CD8-positive, alpha-beta memory T cell (primary cell): Measurements from ENCODE around the gene DCST1. TPM values are rescaled to one million over a fixed set of nuclear protein-coding genes. Genes with fewer than 3 reads are reported as not detected.
A peak's percentile ranks its signal among the peaks of the same experiment; 100 is the strongest.

Experiments
- CTCF ChIA-PET: fragments of 350-600 bp; sonication (Branson Sonifier 250); formaldehyde crosslinking; loops from one replicate; lab custom pipeline; 2021; ENCODE audit warnings: antibody characterized with exemption; lab: Charles Lee
- POLR2A ChIA-PET: fragments of 350-600 bp; sonication (Branson Sonifier 250); formaldehyde crosslinking; loops from one replicate; lab custom pipeline; 2021; ENCODE audit warnings: antibody characterized with exemption; lab: Charles Lee
- DNase-seq, 5 donors: peaks; one replicate each; pipeline versions ENCODE4 v3.0.0 to v3.0.0-alpha.2; 2020 to 2022; ENCODE audit warnings: mixed read lengths in 1 of 5
- H3K27ac ChIP-seq: one replicate; pipeline ENCODE4 v1.7.0; 2013; ENCODE audit warnings: low read depth, mild to moderate bottlenecking, low read length, moderate library complexity
- H3K27me3 ChIP-seq: 2 replicates; pipeline ENCODE4 v1.7.0; 2013; ENCODE audit warnings: low read length, mild to moderate bottlenecking; ENCODE audit not compliant: insufficient read depth, poor library complexity, severe bottlenecking
- H3K36me3 ChIP-seq: 2 replicates; pipeline ENCODE4 v1.7.0; 2013; ENCODE audit warnings: mild to moderate bottlenecking, low read length, moderate library complexity; ENCODE audit not compliant: insufficient read depth
- H3K4me1 ChIP-seq: 2 replicates; pipeline ENCODE4 v1.7.0; 2013; ENCODE audit warnings: mild to moderate bottlenecking, low read length, moderate library complexity; ENCODE audit not compliant: insufficient read depth
- H3K4me3 ChIP-seq: 2 replicates; pipeline ENCODE4 v1.7.0; 2013; ENCODE audit warnings: mild to moderate bottlenecking, low read length
- H3K9me3 ChIP-seq: 2 replicates; pipeline ENCODE4 v1.7.0; 2013; ENCODE audit warnings: mild to moderate bottlenecking, low read length
- H3K27ac Mint-ChIP-seq, 8 donors: one replicate each; pipeline ENCODE4 v1.8.0; 2020 to 2021; ENCODE audit warnings: mixed read lengths in 8 of 8, mild to moderate bottlenecking in 6 of 8, inconsistent platforms in 3 of 8, moderate library complexity in 3 of 8
- H3K27me3 Mint-ChIP-seq, 2 donors: one replicate each; pipeline ENCODE4 v1.8.0; 2020 to 2021; ENCODE audit warnings: mixed read lengths in 2 of 2, mild to moderate bottlenecking in 1 of 2, moderate library complexity in 1 of 2
- H3K36me3 Mint-ChIP-seq, 3 donors: one replicate each; pipeline ENCODE4 v1.8.0; 2020 to 2021; ENCODE audit warnings: mixed read lengths in 3 of 3, inconsistent platforms in 1 of 3, mild to moderate bottlenecking in 1 of 3
- H3K4me1 Mint-ChIP-seq, 3 donors: one replicate each; pipeline ENCODE4 v1.8.0; 2020 to 2021; ENCODE audit warnings: mixed read lengths in 3 of 3, inconsistent platforms in 1 of 3, mild to moderate bottlenecking in 1 of 3
- H3K4me3 Mint-ChIP-seq, 7 donors: one replicate each; pipeline ENCODE4 v1.8.0; 2020 to 2021; ENCODE audit warnings: mixed read lengths in 7 of 7, mild to moderate bottlenecking in 6 of 7, moderate library complexity in 4 of 7, inconsistent platforms in 2 of 7
- H3K9me3 Mint-ChIP-seq, 5 donors: one replicate each; pipeline ENCODE4 v1.8.0; 2020 to 2022; ENCODE audit warnings: mixed read lengths in 5 of 5, mild to moderate bottlenecking in 3 of 5, moderate library complexity in 2 of 5, inconsistent platforms in 1 of 5
- polyA plus RNA-seq: library from polyadenylated mRNA; unstranded; fragments of 300-500 nt; fragmentation: Illumina TruSeq; gene quantifications from one replicate; pipeline ENCODE4 v1.2.3, GENCODE V29; 2021
- total RNA-seq, 2 experiments: library from RNA; stranded (reverse); gene quantifications; one replicate each; pipeline ENCODE4 v1.2.3, GENCODE V29; 2021

The DCST1 gene
- total and polyA plus RNA-seq, 3 experiments from 2014 or later = not detected

- H3K36me3 ChIP-seq = peaks cover 12% of the 10 kb centered on the region
- DNase-seq = no peak
- ChIA-PET CTCF (interaction anchor here (0.7 to 16.7 kb wide), 5 partner anchors 12 to 162 kb away, joined by 3 to 207 read pairs (median 5); partner anchors contain the start of genes FLAD1, KRTCAP2, LENEP and PYGO2), POLR2A (interaction anchor here (0.6 kb wide), 1 partner anchor 34 kb away, joined by 5 read pairs; no protein-coding TSS in a partner anchor)
- H3K4me3 Mint-ChIP-seq = peak overlapping the region in 3 of 7 donors; percentile 11 to 59 (median 37)
- H3K4me3 ChIP-seq = peak overlapping the region; percentile 79
- H3K27ac Mint-ChIP-seq = peak overlapping the region in 6 of 8 donors; percentile 6 to 71 (median 34)
- peaks cover 0 to 11% (median 0%) of the 10 kb centered on the region in 3 donors for H3K36me3 Mint-ChIP-seq
- H3K27me3 Mint-ChIP-seq = no peaks in the 10 kb centered on the region
- no peaks in the 10 kb centered on the region for H3K27me3 ChIP-seq
- H3K4me1 Mint-ChIP-seq = peaks cover 58 to 90% (median 67%) of the 10 kb centered on the region in 3 donors
- no peak overlapping the region for H3K27ac ChIP-seq
- peaks cover 90% of the 10 kb centered on the region for H3K4me1 ChIP-seq
- no peaks in the 10 kb centered on the region for H3K9me3 Mint-ChIP-seq
- H3K9me3 ChIP-seq = no peaks in the 10 kb centered on the region
Measured at GRCh38 chr1:155011004-155011416, 22.6 kb upstream of the DCST1 start.

- Mint-ChIP-seq H3K27me3 (no peaks in the 10 kb centered on the region), H3K4me3 (peak overlapping the region in 3 of 7 donors; percentile 11 to 37 (median 23)), H3K27ac (peak overlapping the region in 6 of 8 donors; percentile 29 to 92 (median 62)), H3K36me3 (peaks cover 0 to 13% (median 0%) of the 10 kb centered on the region in 3 donors), H3K9me3 (no peaks in the 10 kb centered on the region), H3K4me1 (peaks cover 58 to 90% (median 67%) of the 10 kb centered on the region in 3 donors)
- no peak for DNase-seq
- ChIA-PET CTCF (interaction anchor here (0.7 to 16.7 kb wide), 5 partner anchors 13 to 161 kb away, joined by 3 to 207 read pairs (median 5); partner anchors contain the start of genes FLAD1, KRTCAP2, LENEP and PYGO2), POLR2A (interaction anchor here (0.6 to 0.7 kb wide), 2 partner anchors 33 to 56 kb away, joined by 3 to 5 read pairs; partner anchors contain the start of gene PBXIP1)
- H3K4me3 ChIP-seq = peak overlapping the region; percentile 79
- H3K36me3 ChIP-seq = peaks cover 12% of the 10 kb centered on the region
- H3K27ac ChIP-seq = no peak overlapping the region
- no peaks in the 10 kb centered on the region for H3K9me3 ChIP-seq
- peaks cover 90% of the 10 kb centered on the region for H3K4me1 ChIP-seq
- no peaks in the 10 kb centered on the region for H3K27me3 ChIP-seq
Measured at GRCh38 chr1:155011437-155012025, 22.1 kb upstream of the DCST1 start.

GRCh38 chr1:155012026-155012546, 21.5 kb upstream of the DCST1 start:
- peak overlapping the region in 2 of 7 donors; percentile 19 to 23 for H3K4me3 Mint-ChIP-seq
- H3K27me3 Mint-ChIP-seq = no peaks in the 10 kb centered on the region
- no peak for DNase-seq
- no peaks in the 10 kb centered on the region for H3K9me3 Mint-ChIP-seq
- no peaks in the 10 kb centered on the region for H3K9me3 ChIP-seq
- peaks cover 54 to 90% (median 67%) of the 10 kb centered on the region in 3 donors for H3K4me1 Mint-ChIP-seq
- no peaks in the 10 kb centered on the region for H3K27me3 ChIP-seq
- H3K4me1 ChIP-seq = peaks cover 90% of the 10 kb centered on the region
- POLR2A ChIA-PET = interaction anchor here (0.7 kb wide), 1 partner anchor 56 kb away, joined by 3 read pairs; the partner anchor contains the start of gene PBXIP1
- peak overlapping the region in 6 of 8 donors; percentile 69 to 92 (median 86) for H3K27ac Mint-ChIP-seq
- CTCF ChIA-PET = interaction anchor here (0.8 to 16.7 kb wide), 8 partner anchors 14 to 60 kb away, joined by 3 to 207 read pairs (median 6); partner anchors contain the start of genes FLAD1, LENEP, PBXIP1 and PYGO2
- no peak overlapping the region for H3K27ac ChIP-seq
- peaks cover 12% of the 10 kb centered on the region for H3K36me3 ChIP-seq
- H3K4me3 ChIP-seq = peak overlapping the region; percentile 51
- H3K36me3 Mint-ChIP-seq = peaks cover 0 to 13% (median 0%) of the 10 kb centered on the region in 3 donors

- H3K4me3 ChIP-seq = peak overlapping the region; percentile 51
- peaks cover 88% of the 10 kb centered on the region for H3K4me1 ChIP-seq
- no peaks in the 10 kb centered on the region for H3K9me3 Mint-ChIP-seq
- no peaks in the 10 kb centered on the region for H3K27me3 Mint-ChIP-seq
- peak overlapping the region; percentile 19 to 80 (median 33) for H3K4me3 Mint-ChIP-seq
- peak overlapping the region; percentile 69 to 93 (median 84) for H3K27ac Mint-ChIP-seq
- H3K27me3 ChIP-seq = no peaks in the 10 kb centered on the region
- CTCF ChIA-PET = interaction anchor here (0.8 to 16.7 kb wide), 7 partner anchors 14 to 61 kb away, joined by 3 to 207 read pairs (median 3); partner anchors contain the start of genes CKS1B, FLAD1, LENEP and PBXIP1
- peaks cover 60 to 88% (median 72%) of the 10 kb centered on the region in 3 donors for H3K4me1 Mint-ChIP-seq
- peaks cover 0 to 13% (median 0%) of the 10 kb centered on the region in 3 donors for H3K36me3 Mint-ChIP-seq
- POLR2A ChIA-PET = no interaction called here
- no peaks in the 10 kb centered on the region for H3K9me3 ChIP-seq
- H3K27ac ChIP-seq = no peak overlapping the region
- peaks cover 12% of the 10 kb centered on the region for H3K36me3 ChIP-seq
- no peak for DNase-seq
Measured at GRCh38 chr1:155012776-155013602, 20.6 kb upstream of the DCST1 start.

GRCh38 chr1:155013632-155014031, 20.0 kb upstream of the DCST1 start:
- CTCF ChIA-PET = interaction anchor here (1.0 to 16.7 kb wide), 4 partner anchors 15 to 52 kb away, joined by 3 to 207 read pairs (median 4); partner anchors contain the start of genes CKS1B, LENEP, PYGO2 and ZBTB7B
- POLR2A ChIA-PET = interaction anchor here (0.7 kb wide), 1 partner anchor 14 kb away, joined by 4 read pairs; no protein-coding TSS in a partner anchor
- Mint-ChIP-seq H3K27me3 (no peaks in the 10 kb centered on the region), H3K4me3 (peak overlapping the region in 4 of 7 donors; percentile 41 to 71 (median 50)), H3K27ac (peak overlapping the region; percentile 78 to 93 (median 86)), H3K4me1 (peaks cover 59 to 83% (median 74%) of the 10 kb centered on the region in 3 donors), H3K36me3 (peaks cover 0 to 13% (median 0%) of the 10 kb centered on the region in 3 donors), H3K9me3 (no peaks in the 10 kb centered on the region)
- H3K4me3 ChIP-seq = peak overlapping the region; percentile 51
- H3K27ac ChIP-seq = peak overlapping the region; percentile 38
- H3K4me1 ChIP-seq = peaks cover 89% of the 10 kb centered on the region
- H3K27me3 ChIP-seq = no peaks in the 10 kb centered on the region
- peaks cover 12% of the 10 kb centered on the region for H3K36me3 ChIP-seq
- no peaks in the 10 kb centered on the region for H3K9me3 ChIP-seq
- DNase-seq = peak in 1 of 5 donors; percentile 54

GRCh38 chr1:155014709-155015508, 18.7 kb upstream of the DCST1 start:
- no peaks in the 10 kb centered on the region for H3K9me3 Mint-ChIP-seq
- Histone ChIP-seq H3K36me3 (peaks cover 12% of the 10 kb centered on the region), H3K27me3 (no peaks in the 10 kb centered on the region), H3K4me3 (no peak overlapping the region), H3K9me3 (no peaks in the 10 kb centered on the region), H3K27ac (no peak overlapping the region), H3K4me1 (peaks cover 87% of the 10 kb centered on the region)
- ChIA-PET CTCF (interaction anchor here (1.1 to 16.7 kb wide), 10 partner anchors 7 to 455 kb away, joined by 3 to 207 read pairs (median 22); partner anchors contain the start of genes FLAD1, LENEP, PBXIP1 and PYGO2), POLR2A (interaction anchor here (1.0 to 1.9 kb wide), 3 partner anchors 10 to 60 kb away, joined by 4 to 6 read pairs (median 5); no protein-coding TSS in a partner anchor)
- peak overlapping the region in 5 of 8 donors; percentile 19 to 87 (median 69) for H3K27ac Mint-ChIP-seq
- H3K4me3 Mint-ChIP-seq = no peak overlapping the region
- H3K27me3 Mint-ChIP-seq = no peaks in the 10 kb centered on the region
- no peak for DNase-seq
- H3K4me1 Mint-ChIP-seq = peaks cover 55 to 75% (median 70%) of the 10 kb centered on the region in 3 donors
- peaks cover 0 to 13% (median 0%) of the 10 kb centered on the region in 3 donors for H3K36me3 Mint-ChIP-seq
